OCI-LY3 (cell line): Measurements from ENCODE around the gene SPDL1.

Source experiments
- H2AFZ ChIP-seq: fragments of 200-600, 300-600 bp; shearing (Covaris generic); 2 replicates; pipeline ENCODE4 v1.6.0; 2014; ENCODE audit warnings: antibody characterized with exemption, low read depth, low read length
- H3K27ac ChIP-seq: fragments of 200-600, 300-600 bp; sonication (generic); 2 replicates; pipeline ENCODE4 v1.5.1; 2014; ENCODE audit warnings: mild to moderate bottlenecking, low read length, moderate library complexity, mixed read lengths
- H3K27me3 ChIP-seq: fragments of 200-600, 300-600 bp; sonication (generic); 2 replicates; pipeline ENCODE4 v1.6.1; 2014; ENCODE audit warnings: low read depth, low read length, mixed read lengths
- H3K36me3 ChIP-seq: fragments of 200-600, 300-600 bp; sonication (generic); replicated peaks from 2 replicates; pipeline ENCODE3; 2014; ENCODE audit warnings: low read depth, low read length, mixed read lengths
- H3K4me1 ChIP-seq: fragments of 300-600, 200-600 bp; sonication (generic); 2 replicates; pipeline ENCODE4 v1.6.1; 2014; ENCODE audit warnings: low read length, mixed read lengths
- H3K4me2 ChIP-seq: fragments of 200-600, 300-600 bp; sonication (generic); 2 replicates; pipeline ENCODE4 v1.6.1; 2014; ENCODE audit warnings: low read length, mixed read lengths
- H3K4me3 ChIP-seq: fragments of 300-600, 200-600 bp; sonication (generic); 2 replicates; pipeline ENCODE4 v1.5.1; 2014; ENCODE audit warnings: antibody characterized with exemption, mild to moderate bottlenecking, low read length, moderate library complexity
- H3K79me2 ChIP-seq: fragments of 300-600, 200-600 bp; shearing (Covaris generic); 2 replicates; pipeline ENCODE4 v1.6.1; 2014; ENCODE audit warnings: mild to moderate bottlenecking, low read length, mixed read lengths
- H3K9ac ChIP-seq: fragments of 300-600, 200-600 bp; shearing (Covaris generic); 2 replicates; pipeline ENCODE4 v1.6.0; 2014; ENCODE audit warnings: mild to moderate bottlenecking, low read length, moderate library complexity
- H3K9me3 ChIP-seq: fragments of 200-600, 300-600 bp; shearing (Covaris generic); 2 replicates; pipeline ENCODE4 v1.6.1; 2014; ENCODE audit warnings: low read length, mixed read lengths; ENCODE audit not compliant: insufficient read depth
- H4K20me1 ChIP-seq: fragments of 200-600, 300-600 bp; sonication (generic); 2 replicates; pipeline ENCODE4 v1.6.1; 2016; ENCODE audit warnings: low read length, mixed read lengths; ENCODE audit not compliant: insufficient read depth
- EZH2phosphoT487 ChIP-seq: fragments of 200-600 bp; shearing (Covaris generic); IDR thresholded peaks from 2 replicates; pipeline ENCODE4 v1.6.1; 2018; ENCODE audit warnings: antibody characterized with exemption, mixed run types, low read depth
- TF ChIP-seq, protein P1 (sequence below): fragments of 200-600, 300-600 bp; sonication (generic); IDR thresholded peaks from 2 replicates; pipeline ENCODE4 v1.5.1; 2014; ENCODE audit warnings: antibody characterized with exemption, low read length, low read depth

SPDL1 gene, protein sequence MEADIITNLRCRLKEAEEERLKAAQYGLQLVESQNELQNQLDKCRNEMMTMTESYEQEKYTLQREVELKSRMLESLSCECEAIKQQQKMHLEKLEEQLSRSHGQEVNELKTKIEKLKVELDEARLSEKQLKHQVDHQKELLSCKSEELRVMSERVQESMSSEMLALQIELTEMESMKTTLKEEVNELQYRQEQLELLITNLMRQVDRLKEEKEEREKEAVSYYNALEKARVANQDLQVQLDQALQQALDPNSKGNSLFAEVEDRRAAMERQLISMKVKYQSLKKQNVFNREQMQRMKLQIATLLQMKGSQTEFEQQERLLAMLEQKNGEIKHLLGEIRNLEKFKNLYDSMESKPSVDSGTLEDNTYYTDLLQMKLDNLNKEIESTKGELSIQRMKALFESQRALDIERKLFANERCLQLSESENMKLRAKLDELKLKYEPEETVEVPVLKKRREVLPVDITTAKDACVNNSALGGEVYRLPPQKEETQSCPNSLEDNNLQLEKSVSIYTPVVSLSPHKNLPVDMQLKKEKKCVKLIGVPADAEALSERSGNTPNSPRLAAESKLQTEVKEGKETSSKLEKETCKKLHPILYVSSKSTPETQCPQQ

DNA sequence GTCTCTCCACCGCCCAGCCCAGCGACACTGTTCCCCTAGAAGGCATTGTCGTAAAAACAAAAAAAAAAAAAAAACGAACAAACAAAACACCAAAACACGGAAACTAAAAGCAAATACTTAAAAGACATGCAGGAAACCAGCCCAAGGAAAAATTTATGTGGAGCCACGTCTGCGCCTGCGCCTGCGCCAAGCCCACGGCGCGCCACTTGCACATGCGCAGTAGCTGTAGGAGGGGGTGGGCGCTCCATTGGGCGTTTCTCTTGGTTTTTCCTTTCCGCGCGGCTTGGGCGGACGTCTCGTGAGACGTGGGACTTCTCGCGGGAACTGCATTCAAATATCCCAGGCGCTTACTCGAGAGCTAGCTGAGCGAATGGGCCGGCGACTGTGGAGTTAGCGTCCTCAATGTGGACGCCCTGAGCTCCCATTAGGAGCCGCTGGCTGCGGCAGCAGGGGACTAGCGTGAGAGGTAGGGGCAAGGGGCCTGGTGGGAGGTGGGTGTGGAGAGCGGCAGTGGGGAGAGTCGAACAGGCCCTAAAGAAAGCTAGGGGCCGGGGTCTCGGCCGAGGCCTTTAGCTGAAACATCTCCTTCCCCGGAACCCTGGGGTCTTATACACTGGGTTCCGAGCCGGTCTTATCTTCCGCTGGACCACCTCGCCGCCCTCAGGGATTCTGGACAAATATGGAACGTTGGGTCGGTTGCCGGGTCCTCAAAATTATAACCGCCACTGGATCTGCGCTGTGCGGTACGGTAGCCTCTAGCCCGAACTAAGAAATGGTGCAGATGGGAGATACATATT is at the start of gene SPDL1:
Gene SPDL1, plus strand, starts transcription at position 350 of the 797 bp plus-strand sequence. CDS start 4,644 bp downstream, outside the sequence.
- TF ChIP-seq EZH2phosphoT487 = no peak
- TF ChIP-seq, protein P1, sequence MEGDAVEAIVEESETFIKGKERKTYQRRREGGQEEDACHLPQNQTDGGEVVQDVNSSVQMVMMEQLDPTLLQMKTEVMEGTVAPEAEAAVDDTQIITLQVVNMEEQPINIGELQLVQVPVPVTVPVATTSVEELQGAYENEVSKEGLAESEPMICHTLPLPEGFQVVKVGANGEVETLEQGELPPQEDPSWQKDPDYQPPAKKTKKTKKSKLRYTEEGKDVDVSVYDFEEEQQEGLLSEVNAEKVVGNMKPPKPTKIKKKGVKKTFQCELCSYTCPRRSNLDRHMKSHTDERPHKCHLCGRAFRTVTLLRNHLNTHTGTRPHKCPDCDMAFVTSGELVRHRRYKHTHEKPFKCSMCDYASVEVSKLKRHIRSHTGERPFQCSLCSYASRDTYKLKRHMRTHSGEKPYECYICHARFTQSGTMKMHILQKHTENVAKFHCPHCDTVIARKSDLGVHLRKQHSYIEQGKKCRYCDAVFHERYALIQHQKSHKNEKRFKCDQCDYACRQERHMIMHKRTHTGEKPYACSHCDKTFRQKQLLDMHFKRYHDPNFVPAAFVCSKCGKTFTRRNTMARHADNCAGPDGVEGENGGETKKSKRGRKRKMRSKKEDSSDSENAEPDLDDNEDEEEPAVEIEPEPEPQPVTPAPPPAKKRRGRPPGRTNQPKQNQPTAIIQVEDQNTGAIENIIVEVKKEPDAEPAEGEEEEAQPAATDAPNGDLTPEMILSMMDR = no peak
- Histone ChIP-seq H3K27ac (peak within 1 kb of the TSS; percentile 66), H3K9me3 (no peaks in the 10 kb centered on the region), H3K4me2 (peak within 1 kb of the TSS; percentile 96), H3K79me2 (peaks cover 42% of the 10 kb centered on the region), H3K27me3 (peaks cover 12% of the 10 kb centered on the region), H4K20me1 (no peaks in the 10 kb centered on the region), H3K4me3 (peak within 1 kb of the TSS; percentile 89), H3K36me3 (peaks cover 3% of the 10 kb centered on the region), H3K4me1 (peaks cover 24% of the 10 kb centered on the region), H2AFZ (peak within 1 kb of the TSS; percentile 83), H3K9ac (peak within 1 kb of the TSS; percentile 93)

DNA sequence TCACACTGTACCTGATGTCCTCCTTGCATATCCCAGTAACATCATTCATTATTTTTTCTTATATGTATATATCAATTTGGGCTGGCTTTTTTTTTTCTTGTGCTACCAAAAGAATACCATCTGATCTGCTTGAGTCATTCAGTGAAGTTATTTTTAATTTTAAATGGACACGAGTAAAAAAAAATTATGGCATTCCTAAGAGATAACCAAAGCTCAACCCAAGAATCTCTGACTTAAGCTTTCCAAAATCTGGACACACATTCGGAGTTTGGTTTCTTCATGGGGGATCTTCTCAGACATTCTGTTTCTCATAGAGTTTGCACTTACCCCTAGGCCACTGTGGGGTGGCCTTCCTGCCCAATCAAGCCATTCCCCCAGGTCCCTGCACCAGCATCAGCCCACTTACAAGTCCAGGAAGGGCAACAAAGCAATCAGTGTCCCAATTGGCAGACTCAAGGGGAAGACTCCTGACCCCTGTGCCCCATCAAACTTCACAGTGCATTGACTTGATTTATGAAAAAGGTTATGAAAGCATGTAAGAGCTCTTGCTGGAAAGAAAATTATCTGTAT is 49.2 kb upstream of the SPDL1 start:
- no peaks in the 10 kb centered on the region for H3K79me2 ChIP-seq
- H3K4me2 ChIP-seq = no peak overlapping the region
- H3K27ac ChIP-seq = no peak overlapping the region
- no peak overlapping the region for H2AFZ ChIP-seq
- no peaks in the 10 kb centered on the region for H3K4me1 ChIP-seq
- peaks cover 47% of the 10 kb centered on the region for H3K27me3 ChIP-seq
- no peaks in the 10 kb centered on the region for H3K36me3 ChIP-seq
- H3K9me3 ChIP-seq = no peaks in the 10 kb centered on the region
- H4K20me1 ChIP-seq = no peaks in the 10 kb centered on the region
- no peak overlapping the region for H3K9ac ChIP-seq
- H3K4me3 ChIP-seq = no peak overlapping the region
- TF ChIP-seq, protein P1 = no peak
- TF ChIP-seq EZH2phosphoT487 = no peak

DNA sequence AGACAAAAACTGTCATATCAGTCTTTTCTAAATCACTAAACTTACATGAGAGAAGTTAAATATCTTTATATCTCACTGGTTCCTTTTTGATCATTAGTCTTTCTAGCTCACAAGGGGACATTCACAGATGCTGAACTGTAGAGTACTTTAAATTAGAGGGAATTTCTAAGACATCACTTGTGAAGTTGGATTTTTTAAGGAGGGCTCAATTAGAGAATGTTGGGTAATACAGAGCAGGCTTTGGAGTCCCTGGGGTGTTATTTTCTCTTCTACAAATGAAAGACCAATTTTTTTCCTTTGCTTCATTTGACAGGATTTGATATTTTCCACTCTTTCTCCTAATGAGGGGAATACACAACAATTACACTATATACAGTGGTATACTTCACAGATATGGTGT is 48.6 kb upstream of the SPDL1 start:
- Histone ChIP-seq H3K79me2 (no peaks in the 10 kb centered on the region), H3K4me3 (no peak overlapping the region), H3K4me2 (no peak overlapping the region), H2AFZ (no peak overlapping the region), H3K9ac (no peak overlapping the region), H3K27ac (no peak overlapping the region), H3K36me3 (no peaks in the 10 kb centered on the region), H3K9me3 (no peaks in the 10 kb centered on the region), H3K27me3 (peaks cover 42% of the 10 kb centered on the region), H4K20me1 (no peaks in the 10 kb centered on the region), H3K4me1 (no peaks in the 10 kb centered on the region)
- no peak for TF ChIP-seq EZH2phosphoT487
- TF ChIP-seq, protein P1 = no peak
